GM19328 (cell line): ENCODE measurements around the gene FAM163B.

Experiments
- ATAC-seq: cut with Tn5 transposase; IDR thresholded peaks from one replicate; pipeline ENCODE4 v1.9.1; 2021; ENCODE audit warnings: mild to moderate bottlenecking, moderate library complexity; ENCODE audit not compliant: unreplicated experiment

The FAM163B gene

GRCh38 chr9:133609311-133610098 is at the start of gene FAM163B:
Gene FAM163B (minus strand): TSS chr9:133609389. CDS start chr9:133580223, 29,166 bp downstream.
- no peak for ATAC-seq

DNA sequence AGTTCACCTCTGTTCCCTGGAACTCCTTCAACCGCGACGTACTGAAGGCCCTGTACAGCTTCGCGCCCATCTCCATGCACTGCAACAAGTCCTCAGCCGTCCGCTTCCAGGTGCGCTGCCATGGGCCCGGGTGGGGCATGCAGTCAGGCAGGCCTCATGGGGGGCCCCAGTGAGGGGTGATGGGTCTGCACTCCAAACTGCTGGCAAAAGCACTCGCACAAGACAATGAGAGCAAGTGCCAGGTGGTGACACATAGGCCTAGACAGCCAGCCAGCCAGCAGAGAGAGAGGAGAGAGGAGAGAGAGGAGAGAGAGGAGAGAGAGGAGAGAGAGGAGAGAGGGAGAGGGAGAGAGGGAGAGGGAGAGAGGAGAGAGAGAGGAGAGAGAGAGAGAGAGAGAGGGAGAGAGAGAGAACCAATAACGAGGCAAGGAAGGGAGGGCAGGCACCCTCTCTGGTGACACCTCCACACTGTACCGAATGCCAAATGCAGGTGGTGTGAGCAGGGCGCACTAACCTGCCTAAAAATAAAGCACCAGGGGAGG is 48.0 kb upstream of the FAM163B start:
- no peak for ATAC-seq

DNA sequence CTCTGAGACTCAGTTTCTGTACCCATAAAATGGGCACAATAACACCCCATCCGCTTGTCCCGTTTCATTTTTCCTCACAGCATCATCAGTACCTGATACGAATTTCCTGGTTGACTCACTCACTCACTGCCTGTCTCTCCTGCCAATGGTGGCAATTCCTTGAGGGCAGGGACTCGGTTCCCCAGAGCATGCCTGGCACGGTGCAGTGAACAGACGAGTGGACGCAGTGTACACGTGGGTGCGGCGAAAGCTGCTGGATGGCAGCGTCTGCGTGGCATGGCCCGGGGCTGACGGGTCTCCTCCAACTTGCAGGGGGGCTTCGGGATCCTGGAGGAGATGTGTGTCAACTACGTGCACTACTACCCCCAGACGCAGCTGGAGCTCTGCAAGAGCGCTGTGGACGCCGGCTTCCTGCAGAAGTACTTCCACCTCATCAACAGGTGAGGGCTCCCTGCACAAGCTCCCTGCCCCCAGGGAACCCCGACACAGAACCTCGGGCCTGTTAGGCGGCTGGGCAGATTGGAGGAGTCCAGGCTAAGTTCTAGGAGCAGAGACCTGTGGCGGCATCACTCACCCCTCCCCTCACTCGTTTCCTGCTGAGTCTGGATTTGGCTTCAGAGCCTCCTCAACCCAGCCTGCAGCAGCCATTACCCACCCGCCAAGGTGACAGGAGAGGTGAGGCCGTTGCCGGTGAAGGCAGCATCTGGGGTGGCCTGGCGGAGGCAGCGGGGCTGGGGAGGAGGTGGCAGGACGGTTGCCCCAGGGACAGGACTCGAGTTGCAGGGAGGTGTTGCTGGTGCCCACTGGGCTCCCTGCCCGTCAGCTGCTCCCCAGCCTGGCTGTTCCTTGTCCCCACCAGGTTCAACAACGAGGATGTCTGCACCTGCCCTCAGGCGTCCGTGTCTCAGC is 47.3 kb upstream of the FAM163B start:
- no peak for ATAC-seq

GRCh38 chr9:133655701-133656100 is 46.5 kb upstream of the FAM163B start:
- no peak for ATAC-seq

GRCh38 chr9:133654736-133655657 is 45.8 kb upstream of the FAM163B start:
- no peak for ATAC-seq

GRCh38 chr9:133653638-133654037 is 44.4 kb upstream of the FAM163B start:
- no peak for ATAC-seq

GRCh38 chr9:133650026-133650425 is 40.8 kb upstream of the FAM163B start:
- ATAC-seq: no peak

GRCh38 chr9:133649194-133649593 is 40.0 kb upstream of the FAM163B start:
- no peak for ATAC-seq

DNA sequence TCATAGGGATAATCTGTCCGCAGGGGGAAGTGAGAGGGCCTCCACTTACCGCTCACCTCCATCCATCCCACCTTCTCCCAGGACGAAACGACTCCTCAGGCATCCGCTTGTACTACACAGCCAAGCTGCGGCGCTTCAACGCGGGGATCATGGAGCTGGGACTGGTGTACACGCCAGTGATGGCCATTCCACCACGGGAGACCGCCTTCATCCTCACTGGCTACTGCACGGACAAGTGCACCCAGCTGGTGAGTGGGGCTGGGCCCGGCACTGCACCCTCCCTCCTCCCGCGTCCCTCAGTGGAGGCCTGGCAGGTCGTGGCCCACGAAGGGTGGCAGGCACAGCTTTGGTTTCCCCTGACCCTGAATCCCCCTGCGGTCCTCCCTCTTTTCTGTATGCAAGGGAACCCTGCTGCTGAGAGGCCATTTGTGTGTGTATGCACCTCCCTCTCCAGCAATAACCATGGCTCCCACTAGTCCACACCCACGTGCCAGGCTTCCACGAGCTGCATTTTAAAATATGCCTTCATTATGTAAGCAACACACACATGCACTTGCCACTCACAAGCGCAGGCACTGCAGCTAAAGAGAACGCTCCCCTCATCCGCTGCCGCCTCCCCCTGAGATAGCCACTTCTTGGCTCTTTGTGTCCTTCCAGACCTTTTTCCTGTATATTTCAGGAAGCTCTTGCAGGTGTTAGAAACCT is 38.7 kb upstream of the FAM163B start:
- ATAC-seq: no peak

DNA sequence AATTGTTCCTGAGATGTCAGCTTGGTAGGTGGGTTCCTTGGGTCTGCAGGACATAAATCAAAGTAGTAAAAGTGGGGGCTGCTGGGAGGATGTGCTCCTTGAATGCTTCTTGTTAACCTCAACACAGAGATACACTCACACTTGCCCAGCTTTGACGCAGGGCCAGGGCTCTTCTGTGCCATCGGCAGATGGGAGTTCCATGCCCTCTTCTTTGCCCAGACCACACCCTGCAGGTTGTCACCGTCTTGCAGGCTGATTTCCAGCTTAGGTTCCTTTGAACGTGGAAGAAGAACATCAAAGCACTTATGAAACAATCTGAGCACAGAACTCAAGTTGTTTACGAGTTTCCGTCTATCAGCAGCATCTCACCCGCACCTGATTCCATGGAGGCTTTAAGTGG is 38.0 kb upstream of the FAM163B start:
- ATAC-seq: no peak

GRCh38 chr9:133645021-133645765 is 36.0 kb upstream of the FAM163B start:
- no peak for ATAC-seq

DNA sequence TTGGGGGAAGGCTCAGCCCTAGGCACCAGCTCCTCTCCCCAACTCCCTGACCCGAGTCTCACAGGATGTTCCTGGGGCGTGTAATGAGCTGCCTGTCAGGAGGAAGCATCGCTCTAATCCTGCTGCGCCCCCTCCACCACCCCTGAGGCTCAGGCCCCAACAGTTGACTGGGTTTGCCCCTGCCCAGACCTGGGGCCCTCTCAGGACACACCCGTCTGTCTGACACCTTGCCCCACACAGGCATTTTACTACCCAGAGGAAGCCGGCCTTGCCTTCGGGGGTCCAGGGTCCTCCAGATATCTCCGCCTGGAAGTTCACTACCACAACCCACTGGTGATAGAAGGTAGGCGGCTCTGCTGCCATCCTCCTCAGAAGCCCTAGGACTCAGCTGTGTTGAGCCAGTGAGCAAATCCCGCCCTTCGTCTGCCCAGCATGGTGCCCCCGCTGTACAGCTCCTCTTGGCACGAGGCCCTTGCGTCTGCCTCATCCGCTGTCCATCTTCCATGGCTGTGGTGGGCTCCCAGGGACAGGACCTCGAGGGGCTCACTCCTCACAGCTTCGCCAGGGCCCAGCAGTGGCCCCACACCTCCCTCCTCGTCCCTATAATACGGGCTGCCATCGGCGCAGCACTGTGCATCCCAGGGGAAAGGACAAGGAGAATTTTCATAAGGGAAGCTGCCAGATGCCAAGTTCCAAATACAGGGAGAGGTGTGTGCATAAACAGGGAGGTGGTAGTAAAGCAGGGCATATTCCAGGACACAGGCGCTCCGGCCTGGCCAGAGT is 35.0 kb upstream of the FAM163B start:
- no peak for ATAC-seq

- no peak for ATAC-seq
These were observed 34.2 kb upstream of the FAM163B start for GRCh38 chr9:133643362-133643755.

GRCh38 chr9:133642708-133643361 is 33.6 kb upstream of the FAM163B start:
- no peak for ATAC-seq

DNA sequence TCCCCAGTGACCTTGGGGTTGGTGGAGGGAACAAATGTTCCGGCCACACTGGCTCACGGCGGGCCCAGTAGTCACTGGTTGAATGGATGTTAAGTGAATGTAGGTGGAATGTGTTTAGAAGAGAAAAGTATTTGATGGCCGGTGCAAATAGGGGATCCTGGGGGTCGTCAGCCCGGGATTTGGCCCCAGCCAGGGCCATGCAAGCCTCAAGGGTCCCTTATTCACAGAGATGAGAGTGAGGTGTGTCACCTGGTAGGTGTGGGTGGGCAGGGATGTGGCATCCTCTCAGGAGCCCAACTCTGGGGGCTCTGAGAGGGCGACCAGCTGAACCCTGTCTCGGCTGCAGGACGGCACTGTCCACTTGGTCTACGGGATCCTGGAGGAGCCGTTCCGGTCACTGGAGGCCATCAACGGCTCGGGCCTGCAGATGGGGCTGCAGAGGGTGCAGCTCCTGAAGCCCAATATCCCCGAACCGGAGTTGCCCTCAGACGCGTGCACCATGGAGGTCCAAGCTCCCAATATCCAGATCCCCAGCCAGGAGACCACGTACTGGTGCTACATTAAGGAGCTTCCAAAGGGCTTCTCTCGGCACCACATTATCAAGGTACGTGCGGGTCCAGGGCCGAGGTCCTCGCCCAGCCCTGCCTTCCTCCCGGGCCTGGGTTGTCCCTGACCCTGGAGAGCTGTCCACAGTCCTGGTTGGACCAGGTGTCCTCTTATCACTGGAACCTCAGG is 32.8 kb upstream of the FAM163B start:
- ATAC-seq: no peak

GRCh38 chr9:133641396-133641655 is 32.1 kb upstream of the FAM163B start:
- no peak for ATAC-seq

GRCh38 chr9:133640580-133641395 is 31.6 kb upstream of the FAM163B start:
- ATAC-seq: no peak
